Inferior parietal cortex (tissue), 1 donor: Measurements from ENCODE around the gene SERTM1.

Experiments
- DNase-seq: peaks from one replicate; pipeline ENCODE4 v3.0.0-alpha.2; 2016; ENCODE audit errors: extremely low spot score

Gene SERTM1

GRCh38 chr13:36710396-36710795 lies 36.6 kb downstream of the SERTM1 start:
- DNase-seq = no peak

- no peak for DNase-seq
These were observed 38.5 kb downstream of the SERTM1 start for GRCh38 chr13:36712290-36712689.

- no peak for DNase-seq
These were observed 39.0 kb downstream of the SERTM1 start for GRCh38 chr13:36712770-36713169.

GRCh38 chr13:36713887-36714286 lies 40.1 kb downstream of the SERTM1 start:
- DNase-seq = no peak

- no peak for DNase-seq
These were observed 42.0 kb downstream of the SERTM1 start for GRCh38 chr13:36715841-36716240.

- DNase-seq = no peak
These were observed 43.2 kb downstream of the SERTM1 start for GRCh38 chr13:36717017-36717416.

- DNase-seq = no peak
These were observed 44.2 kb downstream of the SERTM1 start for GRCh38 chr13:36717966-36718545.

GRCh38 chr13:36718686-36719085 lies 44.9 kb downstream of the SERTM1 start:
- no peak for DNase-seq

- DNase-seq = no peak
These were observed 50.3 kb downstream of the SERTM1 start for GRCh38 chr13:36724141-36724540.

- no peak for DNase-seq
These were observed 52.1 kb downstream of the SERTM1 start for GRCh38 chr13:36725936-36726335.

- DNase-seq = no peak
These were observed 54.2 kb downstream of the SERTM1 start for GRCh38 chr13:36728006-36728405.

- peak; percentile 77 for DNase-seq
These were observed 62.4 kb downstream of the SERTM1 start for GRCh38 chr13:36736119-36736726.

- DNase-seq = no peak
These were observed 63.8 kb downstream of the SERTM1 start for GRCh38 chr13:36737524-36738083.

GRCh38 chr13:36745436-36745835 lies 71.6 kb downstream of the SERTM1 start:
- DNase-seq = no peak

- DNase-seq = no peak
These were observed 72.2 kb downstream of the SERTM1 start for GRCh38 chr13:36746051-36746450.
